Body of pancreas (tissue), 4 donors: ENCODE measurements around the gene C1R.

Experiments used
- CTCF ChIP-seq, 7 experiments: fragments of 450-650 bp in 4 of 7; fragments of 200-600 bp in 3 of 7; sonication (generic) in 3 of 7; IDR thresholded peaks; one replicate each; pipeline ENCODE4 v1.5.1; 2016 to 2019; ENCODE audit warnings: antibody characterized with exemption in 7 of 7
- POLR2A ChIP-seq, 3 donors: fragments of 450-650 bp; IDR thresholded peaks; one replicate each; pipeline ENCODE4 v1.6.1; 2016; ENCODE audit warnings: antibody characterized with exemption in 3 of 3, mild to moderate bottlenecking in 2 of 3

GRCh38 chr12:7061138-7061537 lies 31.1 kb downstream of the C1R start:
- no peak for TF ChIP-seq CTCF (IDR thresholded peaks at IDR 0.05)
- no peak for TF ChIP-seq POLR2A (IDR thresholded peaks at IDR 0.05)
